Measurements from ENCODE around the gene TNRC18.

Gene TNRC18

GRCh38 chr7:5418285-5418582, 5.4 kb downstream of the TNRC18 start:
- peak overlapping the region; percentile 82 to 88 (median 86) for H3K4me3 Mint-ChIP-seq
- TF ChIP-seq CTCF (IDR thresholded peaks at IDR 0.05; ENCODE audit: unreplicated experiment in 3 of 3) = no peak
- H3K4me1 Mint-ChIP-seq = peaks cover 31% of the 10 kb centered on the region
- peaks cover 37% of the 10 kb centered on the region for H3K36me3 Mint-ChIP-seq (ENCODE audit: low read depth)
- no peaks in the 10 kb centered on the region for H3K27me3 Mint-ChIP-seq (ENCODE audit: low read depth)
- H3K9me3 Mint-ChIP-seq = no peaks in the 10 kb centered on the region
- H3K27ac Mint-ChIP-seq = peak overlapping the region; percentile 76 to 99 (median 94)

GRCh38 chr7:5417106-5418071, 6.2 kb downstream of the TNRC18 start:
- Mint-ChIP-seq H3K9me3 (no peaks in the 10 kb centered on the region), H3K36me3 (ENCODE audit: low read depth) (peaks cover 38% of the 10 kb centered on the region), H3K27me3 (ENCODE audit: low read depth) (no peaks in the 10 kb centered on the region), H3K27ac (peak overlapping the region; percentile 76 to 99 (median 94)), H3K4me1 (peaks cover 33% of the 10 kb centered on the region), H3K4me3 (peak overlapping the region; percentile 82 to 88 (median 86))
- TF ChIP-seq CTCF (IDR thresholded peaks at IDR 0.05; ENCODE audit: unreplicated experiment in 3 of 3) = no peak

- no peak for TF ChIP-seq CTCF (IDR thresholded peaks at IDR 0.05; ENCODE audit: unreplicated experiment in 3 of 3)
- peaks cover 53% of the 10 kb centered on the region for H3K36me3 Mint-ChIP-seq (ENCODE audit: low read depth)
- peak overlapping the region in 2 of 3 experiments; percentile 5 to 18 for H3K4me3 Mint-ChIP-seq
- peak overlapping the region; percentile 51 to 93 (median 63) for H3K27ac Mint-ChIP-seq
- H3K27me3 Mint-ChIP-seq (ENCODE audit: low read depth) = no peaks in the 10 kb centered on the region
- H3K4me1 Mint-ChIP-seq = peaks cover 33% of the 10 kb centered on the region
- H3K9me3 Mint-ChIP-seq = peaks cover 4% of the 10 kb centered on the region
Observed at GRCh38 chr7:5414916-5415315, 8.7 kb downstream of the TNRC18 start.

GRCh38 chr7:5413449-5413786, 10.2 kb downstream of the TNRC18 start:
- peaks cover 30% of the 10 kb centered on the region for H3K4me1 Mint-ChIP-seq
- peaks cover 4% of the 10 kb centered on the region for H3K9me3 Mint-ChIP-seq
- H3K4me3 Mint-ChIP-seq = peak overlapping the region in 1 of 3 experiments; percentile 14
- TF ChIP-seq CTCF (IDR thresholded peaks at IDR 0.05; ENCODE audit: unreplicated experiment in 3 of 3) = no peak
- peak overlapping the region in 2 of 3 experiments; percentile 68 to 74 for H3K27ac Mint-ChIP-seq
- H3K36me3 Mint-ChIP-seq (ENCODE audit: low read depth) = peaks cover 56% of the 10 kb centered on the region
- H3K27me3 Mint-ChIP-seq (ENCODE audit: low read depth) = no peaks in the 10 kb centered on the region

- H3K4me1 Mint-ChIP-seq = peaks cover 16% of the 10 kb centered on the region
- no peak for TF ChIP-seq CTCF (IDR thresholded peaks at IDR 0.05; ENCODE audit: unreplicated experiment in 3 of 3)
- H3K36me3 Mint-ChIP-seq (ENCODE audit: low read depth) = peaks cover 64% of the 10 kb centered on the region
- no peak overlapping the region for H3K4me3 Mint-ChIP-seq
- H3K9me3 Mint-ChIP-seq = peaks cover 4% of the 10 kb centered on the region
- H3K27ac Mint-ChIP-seq = peak overlapping the region; percentile 14 to 59 (median 32)
- H3K27me3 Mint-ChIP-seq (ENCODE audit: low read depth) = no peaks in the 10 kb centered on the region
Observed at GRCh38 chr7:5408777-5409176, 14.9 kb downstream of the TNRC18 start.

All from nephron (organoid).